H9 (cell line): ENCODE results near the gene GIPC2. TPM values are rescaled to one million over a fixed set of nuclear protein-coding genes. Genes with fewer than 3 reads are reported as not detected.

Experiments
- DNase-seq: peaks from one replicate; pipeline ENCODE4 v3.0.0-alpha.2; 2017
- H2AFZ ChIP-seq: one replicate; pipeline ENCODE4 v1.6.1; 2013; ENCODE audit warnings: mild to moderate bottlenecking, low read length, control low read depth, moderate library complexity
- H2AK5ac ChIP-seq: 2 replicates; pipeline ENCODE4 v1.6.1; 2013; ENCODE audit warnings: low read length, control low read depth, mixed read lengths; ENCODE audit not compliant: insufficient read length
- H2BK120ac ChIP-seq: one replicate; pipeline ENCODE4 v1.6.1; 2013; ENCODE audit warnings: low read depth, mild to moderate bottlenecking, low read length, control low read depth, inconsistent platforms; ENCODE audit not compliant: poor library complexity, severe bottlenecking
- H2BK12ac ChIP-seq: 2 replicates; pipeline ENCODE4 v1.6.1; 2013; ENCODE audit warnings: low read length, control low read depth, mixed read lengths, low read depth; ENCODE audit not compliant: insufficient read length
- H2BK15ac ChIP-seq: 2 replicates; pipeline ENCODE4 v1.6.1; 2013; ENCODE audit warnings: low read depth, low read length, control low read depth
- H2BK20ac ChIP-seq: one replicate; pipeline ENCODE4 v1.6.1; 2013; ENCODE audit warnings: low read depth, mild to moderate bottlenecking, low read length, control low read depth, inconsistent platforms; ENCODE audit not compliant: poor library complexity, severe bottlenecking
- H2BK5ac ChIP-seq: 2 replicates; pipeline ENCODE4 v1.6.1; 2013; ENCODE audit warnings: low read length, control low read depth, mixed read lengths; ENCODE audit not compliant: insufficient read length
- H3K14ac ChIP-seq: 2 replicates; pipeline ENCODE4 v1.6.1; 2013; ENCODE audit warnings: low read length, control low read depth; ENCODE audit not compliant: insufficient read depth
- H3K18ac ChIP-seq: 2 replicates; pipeline ENCODE4 v1.6.1; 2013; ENCODE audit warnings: low read depth, mild to moderate bottlenecking, mixed read lengths, low read length, control low read depth; ENCODE audit not compliant: insufficient read length
- H3K23ac ChIP-seq: 2 replicates; pipeline ENCODE4 v1.6.1; 2013; ENCODE audit warnings: low read length, control low read depth, mixed read lengths, low read depth; ENCODE audit not compliant: insufficient read length
- H3K23me2 ChIP-seq: 2 replicates; pipeline ENCODE4 v1.6.1; 2013; ENCODE audit warnings: low read depth, mild to moderate bottlenecking, mixed read lengths, low read length, control low read depth; ENCODE audit not compliant: insufficient read length, poor library complexity, severe bottlenecking
- H3K27ac ChIP-seq: 2 replicates; pipeline ENCODE4 v1.5.1; 2013; ENCODE audit warnings: low read length, control low read depth, mixed read lengths, low read depth; ENCODE audit not compliant: insufficient read length
- H3K27me3 ChIP-seq: 2 replicates; pipeline ENCODE4 v1.6.1; 2013; ENCODE audit warnings: low read length, control low read depth, inconsistent platforms; ENCODE audit not compliant: insufficient read depth
- H3K4ac ChIP-seq: 2 replicates; pipeline ENCODE4 v1.6.1; 2013; ENCODE audit warnings: low read depth, mild to moderate bottlenecking, control low read depth, inconsistent platforms, low read length, moderate library complexity
- H3K4me1 ChIP-seq: 2 replicates; pipeline ENCODE4 v1.6.1; 2013; ENCODE audit warnings: low read length, control low read depth, inconsistent platforms; ENCODE audit not compliant: insufficient read depth
- H3K4me2 ChIP-seq: 2 replicates; pipeline ENCODE4 v1.6.1; 2013; ENCODE audit warnings: low read length, control low read depth, mixed read lengths; ENCODE audit not compliant: insufficient read length, insufficient read depth
- H3K56ac ChIP-seq: 2 replicates; pipeline ENCODE4 v1.6.1; 2013; ENCODE audit warnings: low read depth, mild to moderate bottlenecking, mixed read lengths, low read length, control low read depth; ENCODE audit not compliant: insufficient read length
- H3K79me1 ChIP-seq: 2 replicates; pipeline ENCODE4 v1.6.1; 2013; ENCODE audit warnings: low read depth, mild to moderate bottlenecking, moderate library complexity, low read length, control low read depth, inconsistent platforms; ENCODE audit not compliant: insufficient read depth, poor library complexity, severe bottlenecking
- H3K79me2 ChIP-seq: 2 replicates; pipeline ENCODE4 v1.6.1; 2013; ENCODE audit warnings: low read length, control low read depth, inconsistent platforms; ENCODE audit not compliant: insufficient read depth
- H3K9ac ChIP-seq: 2 replicates; pipeline ENCODE4 v1.6.1; 2013; ENCODE audit warnings: low read length, control low read depth, mixed read lengths; ENCODE audit not compliant: insufficient read length; ENCODE audit errors: extremely low read depth
- H3K9me3 ChIP-seq: one replicate; pipeline ENCODE4 v1.6.1; 2013; ENCODE audit warnings: low read depth, low read length, inconsistent platforms; ENCODE audit not compliant: control insufficient read depth
- H3T11ph ChIP-seq: one replicate; pipeline ENCODE4 v1.6.1; 2013; ENCODE audit warnings: mild to moderate bottlenecking, low read length, control low read depth, inconsistent platforms
- H4K20me1 ChIP-seq: one replicate; pipeline ENCODE4 v1.6.1; 2013; ENCODE audit not compliant: control insufficient read depth, insufficient read length, insufficient read depth
- H4K5ac ChIP-seq: 2 replicates; pipeline ENCODE4 v1.6.1; 2013; ENCODE audit warnings: low read depth, mild to moderate bottlenecking, mixed read lengths, low read length, control low read depth; ENCODE audit not compliant: insufficient read length
- H4K8ac ChIP-seq: replicated peaks from 2 replicates; pipeline ENCODE4 v1.6.1; 2013; ENCODE audit warnings: low read length, control low read depth, mixed read lengths, low read depth; ENCODE audit not compliant: insufficient read length
- H4K91ac ChIP-seq: 2 replicates; pipeline ENCODE4 v1.6.1; 2013; ENCODE audit warnings: low read depth, mild to moderate bottlenecking, moderate library complexity, mixed read lengths, low read length, control low read depth; ENCODE audit not compliant: insufficient read length
- H3K27ac Mint-ChIP-seq, 3 experiments: 2 replicates in 2 of 3; 3 replicates in 1 of 3; pipeline ENCODE4 v1.8.0; 2020 to 2021; ENCODE audit warnings: mixed read lengths in 3 of 3, mild to moderate bottlenecking in 1 of 3, moderate library complexity in 1 of 3
- H3K27me3 Mint-ChIP-seq: 2 replicates; pipeline ENCODE4 v1.8.0; 2021; ENCODE audit warnings: low read depth, mild to moderate bottlenecking, moderate library complexity, mixed read lengths
- H3K36me3 Mint-ChIP-seq, 3 experiments: 2 replicates in 2 of 3; 3 replicates in 1 of 3; pipeline ENCODE4 v1.8.0; 2020 to 2021; ENCODE audit warnings: low read depth in 3 of 3, mixed read lengths in 3 of 3; ENCODE audit not compliant: insufficient read depth in 1 of 3
- H3K4me1 Mint-ChIP-seq, 2 experiments: 2 replicates each; pipeline ENCODE4 v1.8.0; 2020; ENCODE audit warnings: mixed read lengths in 2 of 2
- H3K4me3 Mint-ChIP-seq, 2 experiments: 2 replicates in 1 of 2; 3 replicates in 1 of 2; pipeline ENCODE4 v1.8.0; 2020 to 2021; ENCODE audit warnings: mild to moderate bottlenecking in 2 of 2, mixed read lengths in 2 of 2, moderate library complexity in 1 of 2
- H3K9me3 Mint-ChIP-seq, 2 experiments: 2 replicates in 1 of 2; 3 replicates in 1 of 2; pipeline ENCODE4 v1.8.0; 2020; ENCODE audit warnings: mild to moderate bottlenecking in 2 of 2, mixed read lengths in 2 of 2, moderate library complexity in 1 of 2
- CTCF ChIP-seq: fragments of 200-600 bp; sonication (generic); conservative IDR thresholded peaks from 3 replicates; pipeline ENCODE4 v1.8.0; 2021; ENCODE audit warnings: antibody characterized with exemption, mild to moderate bottlenecking
- total RNA-seq: library from RNA; stranded (reverse); gene quantifications from 2 replicates; pipeline ENCODE4 v1.2.1, GENCODE V29; 2021

GIPC2 gene
- total RNA-seq, 1 experiment from 2014 or later, result 0.85 TPM

GRCh38 chr1:78038491-78038939 lies 7.3 kb upstream of the GIPC2 start:
- H4K91ac ChIP-seq, result no peak overlapping the region
- H4K8ac ChIP-seq, result no peak overlapping the region
- no peaks in the 10 kb centered on the region for H3K27me3 ChIP-seq
- H3K23ac ChIP-seq, result no peak overlapping the region
- no peaks in the 10 kb centered on the region for H3K23me2 ChIP-seq
- Mint-ChIP-seq H3K27ac (no peak overlapping the region), H3K36me3 (no peaks in the 10 kb centered on the region), H3K27me3 (peaks cover 10% of the 10 kb centered on the region), H3K4me3 (no peak overlapping the region), H3K9me3 (no peaks in the 10 kb centered on the region), H3K4me1 (no peaks in the 10 kb centered on the region)
- DNase-seq, result no peak
- no peaks in the 10 kb centered on the region for H3K4me1 ChIP-seq
- no peak overlapping the region for H4K5ac ChIP-seq
- no peak overlapping the region for H3K4me2 ChIP-seq
- no peaks in the 10 kb centered on the region for H4K20me1 ChIP-seq
- no peaks in the 10 kb centered on the region for H3K79me2 ChIP-seq
- no peak overlapping the region for H2BK20ac ChIP-seq
- no peak overlapping the region for H2AFZ ChIP-seq
- H2BK120ac ChIP-seq, result no peak overlapping the region
- H3K56ac ChIP-seq, result no peak overlapping the region
- H2BK5ac ChIP-seq, result no peak overlapping the region
- H3K14ac ChIP-seq, result no peak overlapping the region
- H3K79me1 ChIP-seq, result no peaks in the 10 kb centered on the region
- no peak overlapping the region for H3K18ac ChIP-seq
- H3K27ac ChIP-seq, result no peak overlapping the region
- H3K9ac ChIP-seq, result no peak overlapping the region
- H2BK15ac ChIP-seq, result no peak overlapping the region
- no peaks in the 10 kb centered on the region for H3K9me3 ChIP-seq
- H2BK12ac ChIP-seq, result no peak overlapping the region
- no peak for TF ChIP-seq CTCF
- H2AK5ac ChIP-seq, result no peak overlapping the region
- no peak overlapping the region for H3T11ph ChIP-seq
- H3K4ac ChIP-seq, result no peak overlapping the region
